BJ (cell line): ENCODE data around the gene DHRS7B. TPM values are rescaled to one million over a fixed set of nuclear protein-coding genes. Genes with fewer than 3 reads are reported as not detected.

Experiments
- CTCF ChIA-PET: fragments of 350-600 bp; formaldehyde crosslinking; extraction: SDS; loops from one replicate; lab custom pipeline; 2021; ENCODE audit warnings: antibody characterized with exemption, inconsistent platforms; lab: Yijun Ruan, JAX
- POLR2A ChIA-PET: fragments of 300-600 bp; sonication (Branson Sonifier 250); formaldehyde crosslinking; extraction: SDS; loops from one replicate; lab custom pipeline; 2021; ENCODE audit warnings: antibody characterized with exemption; lab: Charles Lee
- DNase-seq: peaks from one replicate; pipeline ENCODE4 v3.0.0-alpha.2; 2011; ENCODE audit warnings: low read depth
- H3K27me3 ChIP-seq: 2 replicates; pipeline ENCODE4 v1.6.0; 2011; ENCODE audit warnings: low read length; ENCODE audit not compliant: control insufficient read depth, insufficient read depth
- H3K36me3 ChIP-seq: 2 replicates; pipeline ENCODE4 v1.5.1; 2011; ENCODE audit warnings: low read length; ENCODE audit not compliant: control insufficient read depth, insufficient read depth
- H3K4me3 ChIP-seq: 2 replicates; pipeline ENCODE4 v1.5.1; 2011; ENCODE audit warnings: low read depth, mild to moderate bottlenecking, control low read depth, low read length
- polyA plus RNA-seq: library from polyadenylated mRNA; depleted of rRNA; stranded (reverse); fragments of >200 nt; gene quantifications from 2 replicates; pipeline ENCODE4 v1.2.3, GENCODE V29; 2011
- TF ChIP-seq, protein P1 (sequence below): IDR thresholded peaks from 2 replicates; pipeline ENCODE4 v1.5.1; 2011; ENCODE audit warnings: low read depth, mild to moderate bottlenecking, control low read depth, inconsistent platforms, low read length, moderate library complexity; ENCODE audit not compliant: insufficient read depth

The DHRS7B gene
- polyA plus RNA-seq, 1 experiment, result 47.0 TPM

- CTCF ChIA-PET, result interaction anchor here (0.7 kb wide), 1 partner anchor 55 kb away, joined by 3 read pairs; no protein-coding TSS in a partner anchor
- no peak overlapping the region for H3K4me3 ChIP-seq
- DNase-seq, result no peak
- TF ChIP-seq, protein P1, sequence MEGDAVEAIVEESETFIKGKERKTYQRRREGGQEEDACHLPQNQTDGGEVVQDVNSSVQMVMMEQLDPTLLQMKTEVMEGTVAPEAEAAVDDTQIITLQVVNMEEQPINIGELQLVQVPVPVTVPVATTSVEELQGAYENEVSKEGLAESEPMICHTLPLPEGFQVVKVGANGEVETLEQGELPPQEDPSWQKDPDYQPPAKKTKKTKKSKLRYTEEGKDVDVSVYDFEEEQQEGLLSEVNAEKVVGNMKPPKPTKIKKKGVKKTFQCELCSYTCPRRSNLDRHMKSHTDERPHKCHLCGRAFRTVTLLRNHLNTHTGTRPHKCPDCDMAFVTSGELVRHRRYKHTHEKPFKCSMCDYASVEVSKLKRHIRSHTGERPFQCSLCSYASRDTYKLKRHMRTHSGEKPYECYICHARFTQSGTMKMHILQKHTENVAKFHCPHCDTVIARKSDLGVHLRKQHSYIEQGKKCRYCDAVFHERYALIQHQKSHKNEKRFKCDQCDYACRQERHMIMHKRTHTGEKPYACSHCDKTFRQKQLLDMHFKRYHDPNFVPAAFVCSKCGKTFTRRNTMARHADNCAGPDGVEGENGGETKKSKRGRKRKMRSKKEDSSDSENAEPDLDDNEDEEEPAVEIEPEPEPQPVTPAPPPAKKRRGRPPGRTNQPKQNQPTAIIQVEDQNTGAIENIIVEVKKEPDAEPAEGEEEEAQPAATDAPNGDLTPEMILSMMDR, result no peak
- POLR2A ChIA-PET, result no interaction called here
- H3K36me3 ChIP-seq, result peaks cover 2% of the 10 kb centered on the region; the same call in 1 of the 2 replicates
- no peaks in the 10 kb centered on the region for H3K27me3 ChIP-seq
These were observed 57.8 kb downstream of the DHRS7B start for GRCh38 chr17:21184570-21184969.

DNA sequence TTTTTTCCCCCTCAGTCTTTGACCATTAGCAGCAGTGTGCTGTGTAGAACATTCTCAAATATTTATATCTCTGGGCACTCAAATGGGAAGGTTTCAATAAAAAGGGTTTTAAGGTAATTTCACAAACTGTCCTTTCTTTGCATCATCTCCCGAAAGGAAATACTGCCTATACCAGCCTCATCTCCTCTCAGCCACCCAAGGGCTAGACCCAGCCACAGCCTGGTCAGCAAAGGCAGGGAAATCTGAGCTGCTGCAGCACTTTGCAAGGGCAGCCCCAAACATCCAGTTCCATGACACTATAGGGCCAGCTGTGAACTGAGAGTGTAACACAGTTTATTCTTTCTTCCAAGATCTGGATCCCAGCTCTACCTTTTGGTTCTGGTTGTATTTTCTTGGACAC lies 58.3 kb downstream of the DHRS7B start:
- H3K27me3 ChIP-seq, result no peaks in the 10 kb centered on the region
- ChIA-PET CTCF (no interaction called here), POLR2A (no interaction called here)
- TF ChIP-seq, protein P1, result no peak
- DNase-seq, result no peak
- peaks cover 2% of the 10 kb centered on the region; the same call in 1 of the 2 replicates for H3K36me3 ChIP-seq
- no peak overlapping the region for H3K4me3 ChIP-seq

GRCh38 chr17:21186399-21187187 lies 59.8 kb downstream of the DHRS7B start:
- POLR2A ChIA-PET, result no interaction called here
- no peak for DNase-seq
- TF ChIP-seq, protein P1, result no peak
- CTCF ChIA-PET, result interaction anchor here (0.7 kb wide), 1 partner anchor 9 kb away, joined by 3 read pairs; no protein-coding TSS in a partner anchor
- peaks cover 2% of the 10 kb centered on the region; the same call in 1 of the 2 replicates for H3K36me3 ChIP-seq
- no peak overlapping the region for H3K4me3 ChIP-seq
- H3K27me3 ChIP-seq, result no peaks in the 10 kb centered on the region

- Histone ChIP-seq H3K27me3 (no peaks in the 10 kb centered on the region), H3K36me3 (peaks cover 4% of the 10 kb centered on the region), H3K4me3 (no peak overlapping the region)
- POLR2A ChIA-PET, result interaction anchor here (0.6 kb wide), 1 partner anchor 23 kb away, joined by 7 read pairs; no protein-coding TSS in a partner anchor
- CTCF ChIA-PET, result interaction anchor here (0.6 to 0.9 kb wide), 2 partner anchors 15 to 20 kb away, joined by 3 read pairs; no protein-coding TSS in a partner anchor
- no peak for DNase-seq
- TF ChIP-seq, protein P1, result no peak
These were observed 62.6 kb downstream of the DHRS7B start for GRCh38 chr17:21189361-21189760.

GRCh38 chr17:21190078-21190477 lies 63.3 kb downstream of the DHRS7B start:
- H3K4me3 ChIP-seq, result no peak overlapping the region
- TF ChIP-seq, protein P1, result no peak
- H3K27me3 ChIP-seq, result no peaks in the 10 kb centered on the region
- no peak for DNase-seq
- POLR2A ChIA-PET, result interaction anchor here (0.6 kb wide), 1 partner anchor 23 kb away, joined by 7 read pairs; no protein-coding TSS in a partner anchor
- CTCF ChIA-PET, result interaction anchor here (0.8 to 1.3 kb wide), 3 partner anchors 12 to 24 kb away, joined by 3 to 4 read pairs (median 3); partner anchors contain the start of gene TMEM11
- peaks cover 4% of the 10 kb centered on the region for H3K36me3 ChIP-seq
